SK-N-SH treated with all-trans-retinoic acid at 6 μM for 48 hours (cell line): ENCODE data around the gene FGGY.

Experiments used
- ARNTL ChIP-seq: fragments of 450-650 bp; formaldehyde crosslinking; IDR thresholded peaks from 2 replicates; pipeline ENCODE4 v1.5.0; 2020; ENCODE audit warnings: low read depth, mild to moderate bottlenecking, moderate library complexity, borderline replicate concordance
- ESRRG ChIP-seq: fragments of 250-450 bp; sonication (Bioruptor Pico); IDR thresholded peaks from 2 replicates; pipeline ENCODE4 v1.6.1; 2021; ENCODE audit warnings: mild to moderate bottlenecking
- ISL1 ChIP-seq: fragments of 250-450 bp; sonication (Bioruptor Pico); IDR thresholded peaks from 2 replicates; pipeline ENCODE4 v2.1.2; 2022; ENCODE audit warnings: mild to moderate bottlenecking, moderate library complexity
- PPARA ChIP-seq: fragments of 250-450 bp; sonication (Bioruptor Pico); IDR thresholded peaks from 2 replicates; pipeline ENCODE4 v1.5.0; 2020; ENCODE audit warnings: mild to moderate bottlenecking, borderline replicate concordance
- RARB ChIP-seq: fragments of 250-450 bp; sonication (Bioruptor Pico); IDR thresholded peaks from 2 replicates; pipeline ENCODE4 v1.8.0; 2021; ENCODE audit warnings: mild to moderate bottlenecking, moderate library complexity
- TCF4 ChIP-seq: fragments of 250-450 bp; sonication (Bioruptor Pico); IDR thresholded peaks from 2 replicates; pipeline ENCODE4 v1.8.0; 2021; ENCODE audit warnings: mild to moderate bottlenecking, moderate library complexity, borderline replicate concordance
- TOX ChIP-seq: fragments of 250-450 bp; sonication (Bioruptor Pico); IDR thresholded peaks from 2 replicates; pipeline ENCODE4 v1.8.0; 2021; ENCODE audit warnings: mild to moderate bottlenecking, moderate library complexity, borderline replicate concordance
- ZFP30 ChIP-seq: fragments of 450-650 bp; formaldehyde crosslinking; IDR thresholded peaks from 2 replicates; pipeline ENCODE4 v1.5.0; 2022; ENCODE audit warnings: mild to moderate bottlenecking, moderate library complexity
- ZNF565 ChIP-seq: fragments of 450-650 bp; formaldehyde crosslinking; conservative IDR thresholded peaks from 2 replicates; pipeline ENCODE4 v1.5.0; 2020; ENCODE audit warnings: low read depth, mild to moderate bottlenecking, moderate library complexity
- TF ChIP-seq, protein P1 (sequence below): fragments of 250-450 bp; sonication (Bioruptor Pico); IDR thresholded peaks from 2 replicates; pipeline ENCODE4 v1.8.0; 2020; ENCODE audit warnings: mild to moderate bottlenecking, moderate library complexity, borderline replicate concordance

- no peak for TF ChIP-seq PPARA (CRISPR knock-in tag)
- TF ChIP-seq, protein P1, sequence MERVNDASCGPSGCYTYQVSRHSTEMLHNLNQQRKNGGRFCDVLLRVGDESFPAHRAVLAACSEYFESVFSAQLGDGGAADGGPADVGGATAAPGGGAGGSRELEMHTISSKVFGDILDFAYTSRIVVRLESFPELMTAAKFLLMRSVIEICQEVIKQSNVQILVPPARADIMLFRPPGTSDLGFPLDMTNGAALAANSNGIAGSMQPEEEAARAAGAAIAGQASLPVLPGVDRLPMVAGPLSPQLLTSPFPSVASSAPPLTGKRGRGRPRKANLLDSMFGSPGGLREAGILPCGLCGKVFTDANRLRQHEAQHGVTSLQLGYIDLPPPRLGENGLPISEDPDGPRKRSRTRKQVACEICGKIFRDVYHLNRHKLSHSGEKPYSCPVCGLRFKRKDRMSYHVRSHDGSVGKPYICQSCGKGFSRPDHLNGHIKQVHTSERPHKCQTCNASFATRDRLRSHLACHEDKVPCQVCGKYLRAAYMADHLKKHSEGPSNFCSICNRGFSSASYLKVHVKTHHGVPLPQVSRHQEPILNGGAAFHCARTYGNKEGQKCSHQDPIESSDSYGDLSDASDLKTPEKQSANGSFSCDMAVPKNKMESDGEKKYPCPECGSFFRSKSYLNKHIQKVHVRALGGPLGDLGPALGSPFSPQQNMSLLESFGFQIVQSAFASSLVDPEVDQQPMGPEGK (CRISPR knock-in tag) = no peak
- no peak for TF ChIP-seq ESRRG (CRISPR knock-in tag)
- TF ChIP-seq TOX (CRISPR knock-in tag) = no peak
- TF ChIP-seq ZFP30 = no peak
- TF ChIP-seq ISL1 = no peak
- no peak for TF ChIP-seq ARNTL
- no peak for TF ChIP-seq ZNF565 (CRISPR knock-in tag)
- TF ChIP-seq TCF4 = peak; percentile 91
- no peak for TF ChIP-seq RARB (CRISPR knock-in tag)
Observed at GRCh38 chr1:59635097-59635496, 338.2 kb downstream of the FGGY start.
